ENCODE measurements around the gene STK26. TPM values are rescaled to one million over a fixed set of nuclear protein-coding genes. Genes with fewer than 3 reads are reported as not detected.

The STK26 gene
- polyA plus RNA-seq, 3 donors, result 11.7 to 25.1 (median 22.2) TPM

GRCh38 chrX:132063862-132064261, 40.8 kb downstream of the STK26 start:
- TF ChIP-seq, protein P1, sequence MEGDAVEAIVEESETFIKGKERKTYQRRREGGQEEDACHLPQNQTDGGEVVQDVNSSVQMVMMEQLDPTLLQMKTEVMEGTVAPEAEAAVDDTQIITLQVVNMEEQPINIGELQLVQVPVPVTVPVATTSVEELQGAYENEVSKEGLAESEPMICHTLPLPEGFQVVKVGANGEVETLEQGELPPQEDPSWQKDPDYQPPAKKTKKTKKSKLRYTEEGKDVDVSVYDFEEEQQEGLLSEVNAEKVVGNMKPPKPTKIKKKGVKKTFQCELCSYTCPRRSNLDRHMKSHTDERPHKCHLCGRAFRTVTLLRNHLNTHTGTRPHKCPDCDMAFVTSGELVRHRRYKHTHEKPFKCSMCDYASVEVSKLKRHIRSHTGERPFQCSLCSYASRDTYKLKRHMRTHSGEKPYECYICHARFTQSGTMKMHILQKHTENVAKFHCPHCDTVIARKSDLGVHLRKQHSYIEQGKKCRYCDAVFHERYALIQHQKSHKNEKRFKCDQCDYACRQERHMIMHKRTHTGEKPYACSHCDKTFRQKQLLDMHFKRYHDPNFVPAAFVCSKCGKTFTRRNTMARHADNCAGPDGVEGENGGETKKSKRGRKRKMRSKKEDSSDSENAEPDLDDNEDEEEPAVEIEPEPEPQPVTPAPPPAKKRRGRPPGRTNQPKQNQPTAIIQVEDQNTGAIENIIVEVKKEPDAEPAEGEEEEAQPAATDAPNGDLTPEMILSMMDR (IDR thresholded peaks at IDR 0.05), result no peak
- peaks cover 7 to 10% of the 10 kb centered on the region in 2 donors for H3K36me3 ChIP-seq (replicated peaks in 1 of 2; ENCODE audit: control insufficient read depth in 1 of 2, insufficient read depth in 2 of 2, low read length in 2 of 2)
- no peaks in the 10 kb centered on the region for H4K20me1 ChIP-seq (ENCODE audit: insufficient read depth, low read length)
- no peak overlapping the region for H3K9ac ChIP-seq (ENCODE audit: insufficient read depth, low read length, poor library complexity, severe bottlenecking)
- no peaks in the 10 kb centered on the region for H3K9me3 ChIP-seq (replicated peaks in 1 of 2; ENCODE audit: control insufficient read depth in 1 of 2, insufficient read depth in 1 of 2, low read length in 2 of 2)
- no peak overlapping the region for H2AFZ ChIP-seq (ENCODE audit: insufficient read depth, low read depth, low read length, poor library complexity, severe bottlenecking)
- WGBS (ENCODE audit: insufficient coverage), result no CpG with 5 or more reads among the region's 4 CpGs
- Mint-ChIP-seq H3K27me3 (ENCODE audit: low read depth in 3 of 3) (peaks cover 0 to 10% (median 0%) of the 10 kb centered on the region in 3 donors), H3K4me3 (no peak overlapping the region), H3K27ac (no peak overlapping the region), H3K4me1 (no peaks in the 10 kb centered on the region), H3K9me3 (peaks cover 0 to 2% (median 0%) of the 10 kb centered on the region in 7 donors), H3K36me3 (peaks cover 18 to 20% of the 10 kb centered on the region in 2 donors)
- H3K79me2 ChIP-seq (ENCODE audit: insufficient read depth, low read length), result no peaks in the 10 kb centered on the region
- H3K27me3 ChIP-seq (ENCODE audit: control insufficient read depth in 2 of 2, insufficient read depth in 2 of 2, low read length in 2 of 2), result peaks cover 0 to 26% of the 10 kb centered on the region in 2 donors
- DNase-seq, result no peak
- H3K4me2 ChIP-seq (replicated peaks; ENCODE audit: extremely low read depth, low read length, poor library complexity, severe bottlenecking), result no peak overlapping the region
- H3K27ac ChIP-seq (ENCODE audit: low read depth in 1 of 2, low read length in 2 of 2), result no peak overlapping the region
- no peaks in the 10 kb centered on the region for H3K4me1 ChIP-seq (ENCODE audit: control insufficient read depth in 1 of 2, insufficient read depth in 2 of 2, low read length in 2 of 2)
- intact Hi-C loops (cut with micrococcal nuclease), result no loop called here
- H3K4me3 ChIP-seq (replicated peaks in 1 of 3; ENCODE audit: low read depth in 2 of 3, low read length in 3 of 3), result no peak overlapping the region

- Histone ChIP-seq H3K79me2 (ENCODE audit: insufficient read depth, low read length) (no peaks in the 10 kb centered on the region), H3K27me3 (ENCODE audit: control insufficient read depth in 2 of 2, insufficient read depth in 2 of 2, low read length in 2 of 2) (peaks cover 0 to 25% of the 10 kb centered on the region in 2 donors), H3K36me3 (replicated peaks in 1 of 2; ENCODE audit: control insufficient read depth in 1 of 2, insufficient read depth in 2 of 2, low read length in 2 of 2) (peaks cover 21 to 40% of the 10 kb centered on the region in 2 donors), H3K27ac (ENCODE audit: low read depth in 1 of 2, low read length in 2 of 2) (no peak overlapping the region), H3K4me3 (replicated peaks in 1 of 3; ENCODE audit: low read depth in 2 of 3, low read length in 3 of 3) (no peak overlapping the region), H3K9ac (ENCODE audit: insufficient read depth, low read length, poor library complexity, severe bottlenecking) (no peak overlapping the region), H3K9me3 (replicated peaks in 1 of 2; ENCODE audit: control insufficient read depth in 1 of 2, insufficient read depth in 1 of 2, low read length in 2 of 2) (no peaks in the 10 kb centered on the region), H3K4me2 (replicated peaks; ENCODE audit: extremely low read depth, low read length, poor library complexity, severe bottlenecking) (no peak overlapping the region), H3K4me1 (ENCODE audit: control insufficient read depth in 1 of 2, insufficient read depth in 2 of 2, low read length in 2 of 2) (no peaks in the 10 kb centered on the region), H2AFZ (ENCODE audit: insufficient read depth, low read depth, low read length, poor library complexity, severe bottlenecking) (no peak overlapping the region), H4K20me1 (ENCODE audit: insufficient read depth, low read length) (no peaks in the 10 kb centered on the region)
- Mint-ChIP-seq H3K9me3 (no peaks in the 10 kb centered on the region), H3K4me1 (no peaks in the 10 kb centered on the region), H3K27me3 (ENCODE audit: low read depth in 3 of 3) (peaks cover 0 to 8% (median 0%) of the 10 kb centered on the region in 3 donors), H3K27ac (peak overlapping the region in 1 of 7 donors; percentile 11), H3K36me3 (peaks cover 18 to 22% of the 10 kb centered on the region in 2 donors), H3K4me3 (no peak overlapping the region)
- WGBS (ENCODE audit: insufficient coverage), result no CpG with 5 or more reads among the region's 1 CpG
- TF ChIP-seq, protein P1 (IDR thresholded peaks at IDR 0.05), result no peak
- DNase-seq, result no peak
- intact Hi-C loops (cut with micrococcal nuclease), result no loop called here
Observed at GRCh38 chrX:132068405-132068804, 45.3 kb downstream of the STK26 start.

All from CD14-positive monocyte (primary cell).